Loucy (cell line): ENCODE results near the gene TAOK2.
A peak's percentile ranks its signal among the peaks of the same experiment; 100 is the strongest.

Experiments used
- H2AFZ ChIP-seq: fragments of 200-600 bp; sonication (generic); 2 replicates; pipeline ENCODE4 v1.6.0; 2016; ENCODE audit warnings: antibody characterized with exemption, mild to moderate bottlenecking, low read length, moderate library complexity
- H3F3A ChIP-seq: fragments of 200-600 bp; 2 replicates; pipeline ENCODE4 v1.6.0; 2016; ENCODE audit warnings: antibody characterized with exemption, low read depth, mild to moderate bottlenecking
- H3K27me3 ChIP-seq: fragments of 200-600 bp; sonication (generic); 2 replicates; pipeline ENCODE4 v1.6.1; 2014; ENCODE audit warnings: low read length, mild to moderate bottlenecking; ENCODE audit not compliant: insufficient read depth, poor library complexity, severe bottlenecking
- H3K36me3 ChIP-seq: fragments of 200-600 bp; sonication (generic); 2 replicates; pipeline ENCODE4 v1.6.1; 2016; ENCODE audit warnings: low read length; ENCODE audit not compliant: insufficient read depth
- H3K4me1 ChIP-seq: fragments of 200-600 bp; sonication (generic); 2 replicates; pipeline ENCODE4 v1.5.1; 2014; ENCODE audit warnings: low read length, mild to moderate bottlenecking; ENCODE audit not compliant: insufficient read depth, poor library complexity, severe bottlenecking
- H3K4me2 ChIP-seq: fragments of 200-600 bp; sonication (generic); 2 replicates; pipeline ENCODE4 v1.6.0; 2014; ENCODE audit warnings: antibody characterized with exemption, low read length, low read depth, mild to moderate bottlenecking; ENCODE audit not compliant: poor library complexity, severe bottlenecking
- H3K4me3 ChIP-seq: fragments of 200-600 bp; sonication (generic); 2 replicates; pipeline ENCODE4 v1.5.1; 2014; ENCODE audit warnings: low read length, mild to moderate bottlenecking, mixed read lengths; ENCODE audit not compliant: poor library complexity, severe bottlenecking
- H3K79me2 ChIP-seq: fragments of 200-600 bp; sonication (generic); 2 replicates; pipeline ENCODE4 v1.6.1; 2014; ENCODE audit warnings: low read length; ENCODE audit not compliant: insufficient read depth
- H3K9ac ChIP-seq: fragments of 200-600 bp; sonication (generic); 2 replicates; pipeline ENCODE4 v1.6.0; 2014; ENCODE audit warnings: mild to moderate bottlenecking, low read depth, low read length, moderate library complexity; ENCODE audit not compliant: poor library complexity, severe bottlenecking
- H3K9me2 ChIP-seq: fragments of 200-600 bp; sonication (generic); replicated peaks from 2 replicates; pipeline ENCODE4 v1.6.1; 2016; ENCODE audit warnings: low read depth, low read length, mixed read lengths
- H3K9me3 ChIP-seq: fragments of 200-600 bp; sonication (generic); 2 replicates; pipeline ENCODE4 v1.6.1; 2014; ENCODE audit warnings: mild to moderate bottlenecking, antibody characterized with exemption, low read length, low read depth; ENCODE audit not compliant: insufficient read depth
- H4K20me1 ChIP-seq: fragments of 200-600 bp; sonication (generic); 2 replicates; pipeline ENCODE4 v1.6.0; 2014; ENCODE audit warnings: antibody characterized with exemption, low read length, mild to moderate bottlenecking; ENCODE audit not compliant: insufficient read depth, poor library complexity, severe bottlenecking
- CTCF ChIP-seq: fragments of 200-600 bp; sonication (generic); conservative IDR thresholded peaks from 2 replicates; pipeline ENCODE4 v1.5.1; 2014; ENCODE audit warnings: mild to moderate bottlenecking, antibody characterized with exemption, low read length
- EZH2phosphoT487 ChIP-seq: fragments of 200-600 bp; IDR thresholded peaks from 2 replicates; pipeline ENCODE4 v1.6.1; 2018; ENCODE audit warnings: antibody characterized with exemption, mild to moderate bottlenecking, moderate library complexity, borderline replicate concordance

TAOK2 gene

GRCh38 chr16:29961127-29961478, 12.6 kb upstream of the TAOK2 start:
- peak overlapping the region; percentile 88 for H3K9ac ChIP-seq
- H2AFZ ChIP-seq = peak overlapping the region; percentile 93
- H4K20me1 ChIP-seq = no peaks in the 10 kb centered on the region
- peak overlapping the region; percentile 100 for H3K4me2 ChIP-seq
- TF ChIP-seq EZH2phosphoT487 (no peak), CTCF (no peak)
- H3K36me3 ChIP-seq = no peaks in the 10 kb centered on the region
- no peaks in the 10 kb centered on the region for H3K9me2 ChIP-seq
- no peaks in the 10 kb centered on the region for H3K27me3 ChIP-seq
- H3K4me1 ChIP-seq = peaks cover 19% of the 10 kb centered on the region
- H3K4me3 ChIP-seq = peak overlapping the region; percentile 85
- no peaks in the 10 kb centered on the region for H3K9me3 ChIP-seq
- no peaks in the 10 kb centered on the region for H3F3A ChIP-seq
- H3K79me2 ChIP-seq = peaks cover 6% of the 10 kb centered on the region

GRCh38 chr16:29961479-29962343, 12.0 kb upstream of the TAOK2 start, which contains the start of gene TMEM219:
Gene TMEM219 (plus strand): TSS chr16:29962079. CDS start chr16:29963144, 1,065 bp downstream.
- peak within 1 kb of the TSS; percentile 93 for H2AFZ ChIP-seq
- H3K4me2 ChIP-seq = peak within 1 kb of the TSS; percentile 100
- H3K79me2 ChIP-seq = peaks cover 6% of the 10 kb centered on the region
- H3K9ac ChIP-seq = peak within 1 kb of the TSS; percentile 88
- H3F3A ChIP-seq = no peaks in the 10 kb centered on the region
- no peaks in the 10 kb centered on the region for H3K27me3 ChIP-seq
- H4K20me1 ChIP-seq = no peaks in the 10 kb centered on the region
- H3K36me3 ChIP-seq = no peaks in the 10 kb centered on the region
- no peaks in the 10 kb centered on the region for H3K9me2 ChIP-seq
- no peaks in the 10 kb centered on the region for H3K9me3 ChIP-seq
- peaks cover 19% of the 10 kb centered on the region for H3K4me1 ChIP-seq
- no peak for TF ChIP-seq EZH2phosphoT487
- peak; percentile 35; the same call in 1 of the 2 replicates for TF ChIP-seq CTCF
- peak within 1 kb of the TSS; percentile 85 for H3K4me3 ChIP-seq

- H3K9me2 ChIP-seq = no peaks in the 10 kb centered on the region
- H3K79me2 ChIP-seq = peaks cover 6% of the 10 kb centered on the region
- peaks cover 19% of the 10 kb centered on the region for H3K4me1 ChIP-seq
- H3F3A ChIP-seq = no peaks in the 10 kb centered on the region
- peak overlapping the region; percentile 69 for H2AFZ ChIP-seq
- TF ChIP-seq EZH2phosphoT487 (no peak), CTCF (no peak)
- H3K4me2 ChIP-seq = peak overlapping the region; percentile 100
- H3K36me3 ChIP-seq = no peaks in the 10 kb centered on the region
- peak overlapping the region; percentile 85 for H3K4me3 ChIP-seq
- no peaks in the 10 kb centered on the region for H3K27me3 ChIP-seq
- H3K9me3 ChIP-seq = no peaks in the 10 kb centered on the region
- peak overlapping the region; percentile 88 for H3K9ac ChIP-seq
- H4K20me1 ChIP-seq = no peaks in the 10 kb centered on the region
Measured at GRCh38 chr16:29962344-29962994, 11.2 kb upstream of the TAOK2 start.
